IPS-18a (cell line): ENCODE results near the gene ATP10D.
"Not testable (repeated sequence)": the region's sequence is repeated elsewhere in the genome, so short reads cannot be mapped to it uniquely, and the experiment has no call there.

Experiments
- H3K27ac ChIP-seq: one replicate; pipeline ENCODE4 v1.5.1; 2013; ENCODE audit warnings: low read length
- H3K27me3 ChIP-seq: one replicate; pipeline ENCODE4 v1.6.1; 2013; ENCODE audit warnings: mild to moderate bottlenecking, low read length; ENCODE audit not compliant: control insufficient read depth, insufficient read depth
- H3K36me3 ChIP-seq: one replicate; pipeline ENCODE4 v1.6.1; 2013; ENCODE audit warnings: low read depth, low read length; ENCODE audit not compliant: control insufficient read depth
- H3K4me1 ChIP-seq: one replicate; pipeline ENCODE4 v1.6.1; 2013; ENCODE audit warnings: low read depth, low read length; ENCODE audit not compliant: control insufficient read depth
- H3K4me3 ChIP-seq: one replicate; pipeline ENCODE4 v1.5.1; 2013; ENCODE audit warnings: low read length
- H3K9ac ChIP-seq: one replicate; pipeline ENCODE4 v1.6.1; 2013; ENCODE audit warnings: mild to moderate bottlenecking, low read length, moderate library complexity
- H3K9me3 ChIP-seq: one replicate; pipeline ENCODE4 v1.6.1; 2013; ENCODE audit warnings: low read depth, low read length; ENCODE audit not compliant: control insufficient read depth

The ATP10D gene

DNA sequence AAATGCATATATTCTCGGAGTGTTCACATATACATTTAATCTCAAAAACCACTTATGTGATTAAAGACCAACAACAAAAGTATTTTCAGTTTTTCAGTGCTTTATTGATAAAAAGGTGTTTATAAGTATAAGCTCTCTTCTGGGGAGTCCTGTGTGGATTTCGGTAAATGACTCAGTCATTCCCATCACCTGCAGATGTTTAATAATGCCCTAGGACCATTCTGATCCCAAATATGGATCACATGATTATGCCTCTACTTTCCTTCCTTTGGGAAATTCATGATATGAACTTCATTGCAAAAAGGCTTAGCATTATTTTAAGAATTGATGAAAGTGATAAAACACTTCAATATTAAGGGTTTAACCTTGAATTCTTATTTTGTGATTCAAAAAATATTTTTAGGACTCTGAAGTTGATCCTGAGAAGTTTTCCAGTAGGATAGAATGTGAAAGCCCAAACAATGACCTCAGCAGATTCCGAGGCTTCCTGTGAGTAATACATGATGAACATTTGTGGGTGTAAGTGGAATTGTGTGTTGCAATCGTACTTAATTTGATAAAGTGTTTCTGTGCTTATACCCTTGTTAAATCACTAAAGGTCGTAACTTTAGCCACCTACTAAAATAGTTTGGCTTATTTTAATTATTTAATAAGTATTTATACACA, 40.2 kb downstream of the ATP10D start:
- Histone ChIP-seq H3K4me1 (no peaks in the 10 kb centered on the region), H3K9me3 (no peaks in the 10 kb centered on the region), H3K9ac (no peak overlapping the region), H3K4me3 (no peak overlapping the region), H3K27me3 (no peaks in the 10 kb centered on the region), H3K27ac (no peak overlapping the region), H3K36me3 (no peaks in the 10 kb centered on the region)

DNA sequence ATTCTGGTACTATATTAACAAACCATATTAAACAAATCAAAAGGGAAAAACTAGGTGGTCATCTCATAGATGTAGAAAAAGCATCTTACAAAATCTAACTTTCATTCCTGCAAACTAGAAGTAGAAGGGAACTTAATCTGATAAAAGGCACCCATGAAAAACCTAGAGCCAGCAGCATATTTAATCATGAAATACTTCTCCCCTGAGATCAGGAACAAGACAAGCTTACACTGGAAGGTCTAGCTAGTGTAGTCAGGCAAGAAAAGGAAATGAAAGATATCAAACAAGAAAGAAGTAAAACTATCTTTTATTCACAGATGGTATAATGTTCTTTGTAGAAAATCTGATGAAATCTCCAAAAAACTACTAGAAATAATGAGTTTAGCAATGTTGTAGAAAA, 41.2 kb downstream of the ATP10D start:
- Histone ChIP-seq H3K4me3 (no peak overlapping the region), H3K27ac (no peak overlapping the region), H3K36me3 (no peaks in the 10 kb centered on the region), H3K4me1 (peaks cover 4% of the 10 kb centered on the region), H3K9ac (no peak overlapping the region), H3K27me3 (no peaks in the 10 kb centered on the region), H3K9me3 (no peaks in the 10 kb centered on the region)

GRCh38 chr4:47528646-47529045, 43.6 kb downstream of the ATP10D start:
- not testable (repeated sequence) for H3K9me3 ChIP-seq, H3K4me3 ChIP-seq, H3K27ac ChIP-seq, H3K36me3 ChIP-seq, H3K4me1 ChIP-seq, H3K27me3 ChIP-seq, H3K9ac ChIP-seq

- no peak overlapping the region for H3K9ac ChIP-seq
- peaks cover 9% of the 10 kb centered on the region for H3K4me1 ChIP-seq
- no peaks in the 10 kb centered on the region for H3K9me3 ChIP-seq
- no peak overlapping the region for H3K4me3 ChIP-seq
- no peaks in the 10 kb centered on the region for H3K36me3 ChIP-seq
- H3K27ac ChIP-seq: no peak overlapping the region
- H3K27me3 ChIP-seq: no peaks in the 10 kb centered on the region
Observed at GRCh38 chr4:47530801-47531200, 45.7 kb downstream of the ATP10D start.

- H3K27me3 ChIP-seq: no peaks in the 10 kb centered on the region
- no peak overlapping the region for H3K4me3 ChIP-seq
- peaks cover 9% of the 10 kb centered on the region for H3K4me1 ChIP-seq
- H3K9me3 ChIP-seq: no peaks in the 10 kb centered on the region
- H3K9ac ChIP-seq: no peak overlapping the region
- H3K27ac ChIP-seq: no peak overlapping the region
- H3K36me3 ChIP-seq: no peaks in the 10 kb centered on the region
Observed at GRCh38 chr4:47531241-47531953, 46.3 kb downstream of the ATP10D start.

DNA sequence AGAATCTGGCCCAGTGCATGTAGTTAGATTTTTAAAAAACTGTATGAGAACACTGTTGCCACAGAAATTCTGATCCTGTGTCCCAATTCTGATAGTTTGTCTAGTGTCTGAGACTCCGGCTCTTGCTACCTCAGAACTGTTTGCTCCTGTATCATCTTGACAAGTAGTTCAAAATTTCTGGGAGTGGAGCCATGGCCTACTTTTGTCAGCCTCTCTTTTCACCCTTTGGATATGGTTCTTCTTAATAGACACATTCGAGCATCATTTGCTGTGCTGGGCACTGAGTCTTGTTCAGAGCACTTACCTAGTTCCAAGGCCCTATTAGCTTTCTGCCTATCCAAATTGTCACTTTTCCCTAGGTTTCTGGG, 46.9 kb downstream of the ATP10D start:
- peaks cover 9% of the 10 kb centered on the region for H3K4me1 ChIP-seq
- H3K4me3 ChIP-seq: no peak overlapping the region
- H3K27ac ChIP-seq: no peak overlapping the region
- H3K36me3 ChIP-seq: no peaks in the 10 kb centered on the region
- no peaks in the 10 kb centered on the region for H3K27me3 ChIP-seq
- H3K9ac ChIP-seq: no peak overlapping the region
- no peaks in the 10 kb centered on the region for H3K9me3 ChIP-seq

DNA sequence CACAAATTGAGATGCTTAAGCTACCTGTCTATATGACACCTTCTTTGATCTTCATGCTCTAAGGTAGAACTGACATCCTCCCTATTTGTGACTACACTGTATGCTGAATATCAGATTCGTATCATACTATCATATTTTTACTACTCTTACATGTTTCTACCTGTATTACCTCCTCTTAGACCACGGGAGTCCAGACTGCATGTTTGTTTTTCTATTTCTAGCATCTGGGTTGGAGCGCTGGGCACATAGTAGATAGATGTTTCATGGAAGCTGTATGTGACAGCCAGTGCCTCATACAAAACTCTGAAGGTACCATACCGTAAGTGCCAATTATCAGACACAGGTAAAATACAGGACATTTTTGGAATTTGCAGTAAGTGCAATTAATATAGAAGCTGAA, 47.6 kb downstream of the ATP10D start:
- Histone ChIP-seq H3K27ac (no peak overlapping the region), H3K4me1 (peaks cover 9% of the 10 kb centered on the region)

GRCh38 chr4:47533689-47534347, 48.7 kb downstream of the ATP10D start:
- Histone ChIP-seq H3K4me3 (no peak overlapping the region), H3K27ac (no peak overlapping the region), H3K4me1 (peaks cover 9% of the 10 kb centered on the region), H3K9me3 (no peaks in the 10 kb centered on the region), H3K27me3 (no peaks in the 10 kb centered on the region), H3K36me3 (no peaks in the 10 kb centered on the region), H3K9ac (no peak overlapping the region)

More for the DNA sequence above, 47.6 kb downstream of the ATP10D start:
- Histone ChIP-seq H3K9ac (no peak overlapping the region), H3K27me3 (no peaks in the 10 kb centered on the region), H3K36me3 (no peaks in the 10 kb centered on the region), H3K4me3 (no peak overlapping the region), H3K9me3 (no peaks in the 10 kb centered on the region)

- Histone ChIP-seq H3K9ac (no peak overlapping the region), H3K4me1 (peaks cover 9% of the 10 kb centered on the region), H3K4me3 (no peak overlapping the region), H3K36me3 (no peaks in the 10 kb centered on the region), H3K27ac (no peak overlapping the region), H3K27me3 (no peaks in the 10 kb centered on the region), H3K9me3 (no peaks in the 10 kb centered on the region)
Observed at GRCh38 chr4:47534772-47535171, 49.7 kb downstream of the ATP10D start.

- Histone ChIP-seq H3K27ac (no peak overlapping the region), H3K9ac (no peak overlapping the region), H3K27me3 (no peaks in the 10 kb centered on the region), H3K4me1 (peaks cover 9% of the 10 kb centered on the region), H3K36me3 (no peaks in the 10 kb centered on the region), H3K4me3 (no peak overlapping the region), H3K9me3 (no peaks in the 10 kb centered on the region)
Observed at GRCh38 chr4:47535567-47536147, 50.6 kb downstream of the ATP10D start.

GRCh38 chr4:47536966-47537365, 51.9 kb downstream of the ATP10D start:
- Histone ChIP-seq H3K4me3 (no peak overlapping the region), H3K27ac (no peak overlapping the region), H3K9ac (no peak overlapping the region), H3K4me1 (no peaks in the 10 kb centered on the region), H3K36me3 (no peaks in the 10 kb centered on the region), H3K27me3 (no peaks in the 10 kb centered on the region), H3K9me3 (no peaks in the 10 kb centered on the region)
